ENCODE measurements around the gene NDUFAF8.

Gene NDUFAF8

DNA sequence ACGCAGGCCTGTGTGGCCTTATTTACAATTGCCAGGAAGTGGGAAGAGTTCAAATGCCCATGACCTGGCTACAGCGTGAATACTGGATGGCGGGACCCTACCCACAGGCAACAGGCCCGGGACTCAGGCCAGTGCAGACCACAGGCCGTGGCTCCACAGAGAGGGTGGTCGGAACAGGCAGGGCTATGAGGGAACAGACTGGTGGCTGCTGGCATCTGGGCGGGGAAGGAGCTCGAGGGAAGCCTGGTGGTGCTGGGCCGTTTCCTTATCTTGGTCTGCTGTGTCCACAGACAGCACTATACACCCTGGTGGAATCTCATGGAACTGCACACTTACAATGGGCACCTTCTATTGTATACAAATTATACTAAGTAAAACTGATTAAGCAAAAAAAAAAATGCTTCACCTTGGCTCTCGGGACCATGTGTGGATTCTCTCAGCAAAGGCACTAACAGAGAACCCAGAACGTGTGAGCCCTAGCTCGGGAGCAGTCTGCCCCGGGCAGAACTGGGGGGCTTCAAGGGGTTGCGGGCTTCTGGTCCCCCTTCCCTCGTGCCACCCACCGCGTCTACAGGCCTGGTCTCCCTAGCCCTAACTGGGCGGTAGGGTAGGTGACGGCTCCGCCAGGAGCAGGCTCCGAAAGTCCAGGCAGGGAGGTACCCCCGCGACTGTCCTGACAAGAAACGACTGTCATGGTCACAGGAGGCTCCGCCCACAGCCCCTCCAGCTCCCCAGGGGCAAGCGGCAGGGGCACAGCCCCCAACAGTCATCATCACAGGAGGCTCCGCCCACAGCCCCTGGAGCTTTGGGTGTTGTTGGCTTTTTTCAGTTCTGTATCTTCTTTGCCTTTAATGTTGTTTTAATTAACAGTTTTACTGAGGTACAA, 38.2 kb upstream of the NDUFAF8 start:
- no peak for DNase-seq (ENCODE audit: low read depth in 1 of 2, low spot score in 1 of 2)

- no peak for DNase-seq (ENCODE audit: low read depth in 1 of 2, low spot score in 1 of 2)
These were observed 36.8 kb upstream of the NDUFAF8 start for GRCh38 chr17:81202318-81202717.

DNA sequence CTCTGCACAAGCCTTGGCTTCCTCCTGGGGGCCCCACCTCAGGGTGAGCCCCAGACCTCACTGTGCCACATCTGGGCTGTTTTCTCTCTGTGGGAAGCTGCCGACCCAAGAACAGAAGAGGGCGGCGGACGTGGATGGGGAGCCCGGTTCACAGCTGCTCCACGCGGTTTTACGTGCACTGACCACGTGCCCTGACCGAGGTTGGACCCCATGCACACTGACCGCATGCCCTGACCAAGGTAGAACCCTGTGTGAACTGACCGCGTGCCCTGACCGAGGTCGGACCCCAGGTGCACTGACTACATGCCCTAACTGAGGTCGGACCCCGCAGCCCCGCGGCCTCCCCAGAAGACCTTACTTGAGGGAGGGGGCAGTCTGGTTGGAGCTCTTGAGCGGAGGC, 36.0 kb upstream of the NDUFAF8 start:
- no peak for DNase-seq (ENCODE audit: low read depth in 1 of 2, low spot score in 1 of 2)

- no peak for DNase-seq (ENCODE audit: low read depth in 1 of 2, low spot score in 1 of 2)
These were observed 34.5 kb upstream of the NDUFAF8 start for GRCh38 chr17:81204578-81204977.

DNA sequence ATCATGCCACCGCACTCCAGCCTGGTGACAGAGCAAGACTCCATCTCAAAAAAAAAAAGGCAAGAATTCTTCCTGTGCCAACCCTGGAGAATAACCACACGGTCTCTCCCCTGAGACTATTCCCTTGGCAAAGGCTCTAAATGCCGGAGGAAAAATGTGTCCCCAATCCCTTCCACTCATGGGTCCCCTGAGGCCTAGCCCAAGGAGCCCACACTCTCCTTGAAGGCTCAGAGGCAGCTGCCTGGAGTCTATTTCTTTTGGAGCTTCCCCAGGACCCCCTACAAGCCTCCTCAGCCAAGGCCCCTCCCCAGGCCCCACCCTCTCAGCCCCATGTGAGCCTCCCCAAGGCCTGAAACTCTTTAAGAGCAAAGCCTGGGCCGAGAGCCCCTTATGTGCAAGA, 33.0 kb upstream of the NDUFAF8 start:
- DNase-seq (ENCODE audit: low read depth in 1 of 2, low spot score in 1 of 2) = no peak

GRCh38 chr17:81206657-81207056, 32.5 kb upstream of the NDUFAF8 start:
- DNase-seq (ENCODE audit: low read depth in 1 of 2, low spot score in 1 of 2) = no peak

DNA sequence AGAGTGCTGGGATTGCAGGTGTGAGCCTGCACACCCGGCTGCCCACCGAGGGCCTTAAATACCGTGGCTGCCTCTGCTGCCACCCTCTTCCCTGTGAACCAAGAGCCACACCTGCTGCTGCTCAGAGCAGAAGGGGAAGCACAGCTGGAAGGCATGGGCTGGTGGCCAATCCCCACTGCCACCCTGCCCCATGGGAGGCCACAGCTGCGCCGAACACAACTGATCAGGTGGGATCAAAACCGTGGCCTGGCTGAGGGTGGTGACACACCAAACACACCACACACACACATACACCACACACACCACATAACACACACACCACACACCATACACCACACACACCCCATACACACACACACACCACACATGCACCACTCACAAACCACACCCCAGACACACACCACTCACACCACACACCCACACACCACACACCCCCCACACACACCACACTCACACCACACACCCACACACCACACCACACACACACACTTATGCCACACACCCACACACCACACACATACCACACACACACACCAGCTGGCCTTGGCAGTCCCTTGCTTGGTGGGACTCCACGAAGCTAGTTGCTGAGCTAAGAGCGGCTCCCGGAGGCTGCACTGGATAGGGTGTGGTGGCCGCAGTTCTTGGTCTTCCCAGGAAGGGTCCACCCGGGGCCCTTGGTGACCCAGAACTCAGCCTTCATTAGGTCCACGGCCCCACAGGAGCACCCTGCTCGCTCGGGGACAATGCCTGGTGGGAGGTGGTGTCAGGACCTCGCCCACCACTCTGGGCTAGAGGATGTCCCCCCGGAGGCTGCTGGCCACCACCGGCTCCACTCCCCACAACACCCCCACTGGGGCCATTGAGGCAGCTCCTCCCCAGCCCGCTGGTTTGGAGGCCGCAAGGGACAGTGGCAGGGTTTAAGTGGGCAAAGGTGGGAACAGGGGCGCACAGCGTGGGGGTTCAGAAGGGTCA, 31.2 kb upstream of the NDUFAF8 start:
- no peak for DNase-seq (ENCODE audit: low read depth in 1 of 2, low spot score in 1 of 2)

GRCh38 chr17:81208651-81209050, 30.5 kb upstream of the NDUFAF8 start:
- DNase-seq (ENCODE audit: low read depth in 1 of 2, low spot score in 1 of 2) = no peak

GRCh38 chr17:81209141-81209540, 30.0 kb upstream of the NDUFAF8 start:
- no peak for DNase-seq (ENCODE audit: low read depth in 1 of 2, low spot score in 1 of 2)

- no peak for DNase-seq (ENCODE audit: low read depth in 1 of 2, low spot score in 1 of 2)
These were observed 28.7 kb upstream of the NDUFAF8 start for GRCh38 chr17:81210466-81210865.

GRCh38 chr17:81210868-81211267, 28.2 kb upstream of the NDUFAF8 start:
- no peak for DNase-seq (ENCODE audit: low read depth in 1 of 2, low spot score in 1 of 2)

GRCh38 chr17:81212365-81212764, 26.8 kb upstream of the NDUFAF8 start:
- DNase-seq (ENCODE audit: low read depth in 1 of 2, low spot score in 1 of 2) = no peak

DNA sequence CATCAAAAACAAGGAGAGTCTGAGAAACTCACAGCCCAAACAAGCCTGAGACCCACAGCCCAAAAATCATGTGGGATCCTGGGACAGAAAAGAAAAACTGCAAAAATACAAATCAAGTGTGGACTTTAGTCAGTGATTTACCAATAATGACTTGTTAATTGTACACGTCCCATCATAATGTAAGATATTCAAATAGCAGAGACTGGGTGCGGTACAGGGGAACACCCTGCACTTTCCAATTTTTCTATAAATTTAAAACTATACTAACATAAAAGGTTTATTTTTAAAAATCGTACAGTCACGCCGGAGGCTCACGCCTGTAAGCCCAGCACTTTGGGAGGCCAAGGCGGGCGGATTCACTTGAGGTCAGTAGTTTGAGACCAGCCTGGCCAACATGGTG, 25.1 kb upstream of the NDUFAF8 start:
- DNase-seq (ENCODE audit: low read depth in 1 of 2, low spot score in 1 of 2) = no peak

GRCh38 chr17:81217491-81217890, 21.6 kb upstream of the NDUFAF8 start:
- DNase-seq (ENCODE audit: low read depth in 1 of 2, low spot score in 1 of 2) = no peak

DNA sequence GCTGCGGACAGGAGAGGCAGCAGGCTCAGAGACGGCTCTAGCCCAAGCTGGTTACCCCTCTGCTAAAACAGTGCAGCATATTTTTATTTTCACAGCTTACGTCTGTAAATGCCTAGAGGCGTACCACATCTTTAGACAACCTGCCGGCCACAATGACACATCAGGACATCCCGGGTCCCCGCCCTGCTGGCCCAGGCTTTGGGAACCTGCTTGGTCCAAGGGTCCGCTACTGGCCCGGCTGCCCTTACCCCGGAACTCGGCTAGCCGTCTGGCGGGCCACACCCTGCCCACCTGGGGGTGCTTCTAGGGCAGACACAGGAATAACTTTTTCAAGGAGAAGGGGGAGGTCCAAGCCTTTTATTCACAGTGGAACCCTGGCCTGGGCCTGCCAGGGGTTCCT, 20.7 kb upstream of the NDUFAF8 start:
- no peak for DNase-seq (ENCODE audit: low read depth in 1 of 2, low spot score in 1 of 2)

DNA sequence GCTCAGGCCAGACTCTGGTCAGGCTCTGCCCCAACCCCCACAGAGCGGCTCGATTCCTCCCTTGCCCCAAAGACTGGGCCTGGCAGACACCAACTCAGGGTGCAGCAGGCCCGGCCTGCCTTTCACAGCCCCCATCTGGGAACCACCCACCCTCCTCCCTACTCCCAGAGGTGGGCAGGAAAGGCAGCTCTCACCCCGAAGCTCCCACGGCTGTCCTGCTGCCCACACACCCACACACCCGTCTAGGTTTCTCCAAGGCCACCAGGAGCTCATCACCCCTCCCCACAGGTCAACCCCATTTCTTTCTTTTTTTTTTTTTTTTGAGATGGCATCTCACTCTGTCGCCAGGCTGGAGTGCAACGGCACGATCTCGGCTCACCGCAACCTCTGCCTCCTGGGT, 20.1 kb upstream of the NDUFAF8 start:
- DNase-seq (ENCODE audit: low read depth in 1 of 2, low spot score in 1 of 2) = no peak

DNA sequence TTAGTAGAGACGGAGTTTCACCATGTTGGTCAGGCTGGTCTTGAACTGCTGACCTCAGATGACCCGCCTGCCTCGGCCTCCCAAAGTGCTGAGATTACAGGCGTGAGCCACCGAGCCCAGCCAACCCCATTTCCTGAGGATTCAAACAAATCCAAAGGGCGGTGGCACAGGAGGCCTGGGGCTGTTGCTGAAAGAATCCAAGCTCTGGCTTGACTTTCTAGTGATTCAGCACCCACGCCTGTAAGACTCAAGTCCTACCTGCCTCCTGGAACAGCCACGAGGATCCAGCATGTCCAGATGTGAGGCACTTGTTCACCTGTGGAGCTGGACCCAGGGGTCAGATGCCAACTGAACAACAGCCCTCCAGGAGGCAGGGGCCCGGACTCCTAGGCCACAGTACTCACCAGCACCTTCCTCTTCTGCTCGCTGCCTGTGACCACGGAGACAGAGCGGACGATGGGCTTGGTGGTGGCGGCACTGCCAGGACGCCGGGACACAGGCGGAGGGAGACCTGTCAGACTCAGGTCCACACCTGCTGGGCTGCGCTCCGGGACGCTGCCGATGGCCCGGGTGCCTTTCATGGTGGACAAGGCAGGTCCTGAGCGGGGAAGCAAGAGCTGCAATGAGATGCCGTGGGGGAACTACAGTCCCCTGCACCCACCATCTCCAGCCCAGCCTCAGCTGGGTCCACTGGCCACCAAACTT, 19.5 kb upstream of the NDUFAF8 start:
- no peak for DNase-seq (ENCODE audit: low read depth in 1 of 2, low spot score in 1 of 2)

- no peak for DNase-seq (ENCODE audit: low read depth in 1 of 2, low spot score in 1 of 2)
These were observed 17.7 kb upstream of the NDUFAF8 start for GRCh38 chr17:81221371-81221841.

DNA sequence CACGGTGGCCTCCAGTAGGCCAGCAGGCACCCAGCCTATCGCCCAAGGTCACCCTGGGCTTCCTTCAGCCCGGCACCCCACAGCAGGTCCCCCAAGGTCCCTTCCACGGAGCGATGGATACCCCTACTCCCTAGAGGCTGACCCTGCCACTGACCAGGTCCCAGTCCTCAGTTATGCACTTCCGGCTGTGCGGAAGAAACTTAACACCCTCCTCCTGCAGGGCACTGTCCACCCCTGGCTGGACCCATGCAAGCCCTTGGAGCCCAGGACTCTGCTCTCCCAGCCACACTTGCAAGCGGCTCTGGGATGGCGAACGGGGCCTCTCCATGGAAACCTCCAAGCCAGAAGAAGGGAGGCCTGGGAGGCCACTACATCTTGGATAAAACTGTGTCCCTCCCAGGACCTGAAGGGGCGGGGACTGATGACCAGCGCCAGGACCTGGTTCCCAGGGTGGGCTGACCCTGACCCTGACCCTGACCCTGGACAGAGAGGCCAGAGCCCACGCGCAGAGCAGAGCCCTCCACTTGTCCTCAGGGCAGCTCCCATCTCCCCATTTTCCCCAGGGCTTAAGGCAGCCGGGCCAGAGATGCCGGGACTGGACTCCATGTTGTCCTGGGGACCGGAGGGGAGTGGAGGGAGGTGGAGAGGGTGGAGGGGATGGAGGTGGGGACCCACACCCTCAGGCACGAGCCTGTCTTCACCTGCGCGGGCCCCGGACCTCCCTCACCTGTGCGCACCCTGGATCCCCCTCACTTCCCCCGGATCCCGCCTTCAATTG, 17.1 kb upstream of the NDUFAF8 start:
- DNase-seq (ENCODE audit: low read depth in 1 of 2, low spot score in 1 of 2) = no peak

DNA sequence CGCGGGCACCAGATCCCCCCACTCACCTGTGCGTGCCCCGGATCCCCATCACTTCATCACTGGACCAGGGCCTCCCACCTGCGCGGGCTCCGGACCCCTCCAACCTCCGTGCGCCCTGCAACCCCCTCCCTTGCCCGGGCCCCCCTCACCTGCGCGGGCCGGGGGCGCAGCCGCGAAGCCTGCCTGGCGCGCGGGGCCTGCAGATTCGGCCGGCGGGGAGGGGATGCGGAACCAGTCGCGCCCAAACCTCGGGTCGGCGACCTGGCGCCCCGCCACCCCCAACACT, 16.6 kb upstream of the NDUFAF8 start:
- no peak for DNase-seq (ENCODE audit: low read depth in 1 of 2, low spot score in 1 of 2)
